Neural progenitor cell (in vitro differentiated cells): Measurements from ENCODE around the gene ZXDC. TPM values are rescaled to one million over a fixed set of nuclear protein-coding genes. Genes with fewer than 3 reads are reported as not detected.

Experiments
- DNase-seq: peaks from one replicate; pipeline ENCODE4 v3.0.0-alpha.2; 2016; ENCODE audit warnings: low spot score
- H2AFZ ChIP-seq: fragments of 200-600 bp; sonication (generic); replicated peaks from 2 replicates; pipeline ENCODE4 v1.6.1; 2016; ENCODE audit warnings: antibody characterized with exemption
- H3F3A ChIP-seq: fragments of 200-600 bp; sonication (generic); 2 replicates; pipeline ENCODE4 v1.6.1; 2016; ENCODE audit warnings: antibody characterized with exemption, low read depth
- H3K27ac ChIP-seq: fragments of 200-600 bp; sonication (generic); 2 replicates; pipeline ENCODE4 v1.5.1; 2016; ENCODE audit warnings: mild to moderate bottlenecking
- H3K27me3 ChIP-seq: fragments of 200-600 bp; sonication (generic); 2 replicates; pipeline ENCODE4 v1.6.1; 2016; ENCODE audit warnings: mild to moderate bottlenecking, moderate library complexity
- H3K36me3 ChIP-seq: fragments of 200-600 bp; sonication (generic); 2 replicates; pipeline ENCODE4 v1.5.1; 2016
- H3K4me1 ChIP-seq: fragments of 200-600 bp; sonication (generic); 2 replicates; pipeline ENCODE4 v1.6.1; 2016; ENCODE audit warnings: mixed run types
- H3K4me2 ChIP-seq: fragments of 200-600 bp; sonication (generic); 2 replicates; pipeline ENCODE4 v1.6.1; 2016
- H3K4me3 ChIP-seq: fragments of 200-600 bp; sonication (generic); 2 replicates; pipeline ENCODE4 v1.5.1; 2016
- H3K79me2 ChIP-seq: fragments of 200-600 bp; sonication (generic); 2 replicates; pipeline ENCODE4 v1.6.1; 2016; ENCODE audit warnings: low read depth
- H3K9ac ChIP-seq: fragments of 200-600 bp; sonication (generic); 2 replicates; pipeline ENCODE4 v1.6.1; 2016
- H3K9me3 ChIP-seq: fragments of 200-600 bp; sonication (generic); 2 replicates; pipeline ENCODE4 v1.5.1; 2016; ENCODE audit warnings: low read depth
- H4K20me1 ChIP-seq: fragments of 200-600 bp; sonication (generic); 2 replicates; pipeline ENCODE4 v1.6.1; 2016; ENCODE audit warnings: low read depth
- H3K27ac Mint-ChIP-seq: 3 replicates; pipeline ENCODE4 v1.8.0; 2021; ENCODE audit warnings: mixed read lengths
- H3K27me3 Mint-ChIP-seq: 2 replicates; pipeline ENCODE4 v1.8.0; 2022; ENCODE audit warnings: low read depth, mild to moderate bottlenecking, inconsistent platforms, moderate library complexity, mixed read lengths; ENCODE audit not compliant: insufficient read depth
- H3K36me3 Mint-ChIP-seq: 3 replicates; pipeline ENCODE4 v1.8.0; 2021; ENCODE audit warnings: mixed read lengths
- H3K4me1 Mint-ChIP-seq: 3 replicates; pipeline ENCODE4 v1.8.0; 2021; ENCODE audit warnings: mixed read lengths
- H3K4me3 Mint-ChIP-seq: 3 replicates; pipeline ENCODE4 v1.8.0; 2021; ENCODE audit warnings: mild to moderate bottlenecking, moderate library complexity, mixed read lengths
- H3K9me3 Mint-ChIP-seq: 3 replicates; pipeline ENCODE4 v1.8.0; 2020; ENCODE audit warnings: mixed read lengths
- CTCF ChIP-seq: fragments of 200-600 bp; sonication (generic); IDR thresholded peaks from 2 replicates; pipeline ENCODE4 v1.5.1; 2017; ENCODE audit warnings: antibody characterized with exemption, mild to moderate bottlenecking
- EZH2 ChIP-seq: fragments of 200-600 bp; sonication (generic); IDR thresholded peaks from 2 replicates; pipeline ENCODE4 v1.6.1; 2017; ENCODE audit warnings: antibody characterized with exemption, mild to moderate bottlenecking, moderate library complexity
- EZH2phosphoT487 ChIP-seq: fragments of 200-600 bp; sonication (generic); IDR thresholded peaks from 2 replicates; pipeline ENCODE4 v1.6.1; 2017; ENCODE audit warnings: antibody characterized with exemption
- total RNA-seq: library from RNA; depleted of rRNA; stranded (reverse); fragments of >200 nt; gene quantifications from 2 replicates; pipeline ENCODE4 v1.2.3, GENCODE V29; 2015; ENCODE audit warnings: low replicate concordance

Gene ZXDC
- total RNA-seq, 1 donor from 2014 or later, result 12.4 TPM

GRCh38 chr3:126446301-126446700 is 29.4 kb downstream of the ZXDC start:
- no peak overlapping the region for H3K4me3 ChIP-seq
- no peak overlapping the region for H3K27ac ChIP-seq
- no peaks in the 10 kb centered on the region for H3K9me3 Mint-ChIP-seq
- H3K36me3 Mint-ChIP-seq, result peaks cover 7% of the 10 kb centered on the region
- H2AFZ ChIP-seq, result no peak overlapping the region
- H3K27me3 Mint-ChIP-seq, result peaks cover 7% of the 10 kb centered on the region
- H4K20me1 ChIP-seq, result peaks cover 3% of the 10 kb centered on the region
- TF ChIP-seq CTCF, result no peak
- TF ChIP-seq EZH2phosphoT487, result no peak
- TF ChIP-seq EZH2, result no peak
- H3K79me2 ChIP-seq, result no peaks in the 10 kb centered on the region
- H3K27ac Mint-ChIP-seq, result no peak overlapping the region
- H3K9me3 ChIP-seq, result no peaks in the 10 kb centered on the region
- H3K4me2 ChIP-seq, result no peak overlapping the region
- no peak overlapping the region for H3K9ac ChIP-seq
- peak; percentile 44 for DNase-seq
- no peaks in the 10 kb centered on the region for H3F3A ChIP-seq
- H3K4me1 Mint-ChIP-seq, result peaks cover 7% of the 10 kb centered on the region
- H3K36me3 ChIP-seq, result no peaks in the 10 kb centered on the region
- peaks cover 10% of the 10 kb centered on the region for H3K4me1 ChIP-seq
- no peaks in the 10 kb centered on the region for H3K27me3 ChIP-seq
- no peak overlapping the region for H3K4me3 Mint-ChIP-seq

GRCh38 chr3:126445506-126445905 is 30.2 kb downstream of the ZXDC start:
- Mint-ChIP-seq H3K27me3 (peaks cover 4% of the 10 kb centered on the region), H3K4me3 (no peak overlapping the region), H3K27ac (peak overlapping the region; percentile 50), H3K36me3 (peaks cover 3% of the 10 kb centered on the region), H3K9me3 (no peaks in the 10 kb centered on the region), H3K4me1 (peaks cover 13% of the 10 kb centered on the region)
- TF ChIP-seq EZH2phosphoT487, result no peak
- no peak for TF ChIP-seq CTCF
- no peak for TF ChIP-seq EZH2
- Histone ChIP-seq H4K20me1 (peaks cover 3% of the 10 kb centered on the region), H3K27me3 (no peaks in the 10 kb centered on the region), H3K79me2 (no peaks in the 10 kb centered on the region), H3K4me3 (no peak overlapping the region), H3K9ac (no peak overlapping the region), H2AFZ (no peak overlapping the region), H3K4me1 (peaks cover 18% of the 10 kb centered on the region), H3K36me3 (no peaks in the 10 kb centered on the region), H3K9me3 (no peaks in the 10 kb centered on the region), H3K27ac (no peak overlapping the region), H3F3A (no peaks in the 10 kb centered on the region), H3K4me2 (no peak overlapping the region)
- DNase-seq, result no peak

GRCh38 chr3:126442856-126443242 is 32.8 kb downstream of the ZXDC start:
- H4K20me1 ChIP-seq, result peaks cover 1% of the 10 kb centered on the region
- H3K9ac ChIP-seq, result no peak overlapping the region
- H3K27ac ChIP-seq, result no peak overlapping the region
- H3K79me2 ChIP-seq, result no peaks in the 10 kb centered on the region
- Mint-ChIP-seq H3K27me3 (peaks cover 7% of the 10 kb centered on the region), H3K36me3 (no peaks in the 10 kb centered on the region), H3K9me3 (no peaks in the 10 kb centered on the region), H3K27ac (peak overlapping the region; percentile 31), H3K4me1 (peaks cover 21% of the 10 kb centered on the region), H3K4me3 (peak overlapping the region; percentile 58)
- H3K4me2 ChIP-seq, result no peak overlapping the region
- no peak for DNase-seq
- no peaks in the 10 kb centered on the region for H3F3A ChIP-seq
- no peak overlapping the region for H2AFZ ChIP-seq
- H3K36me3 ChIP-seq, result no peaks in the 10 kb centered on the region
- no peaks in the 10 kb centered on the region for H3K9me3 ChIP-seq
- peaks cover 25% of the 10 kb centered on the region for H3K4me1 ChIP-seq
- TF ChIP-seq CTCF (no peak), EZH2 (no peak), EZH2phosphoT487 (no peak)
- H3K27me3 ChIP-seq, result no peaks in the 10 kb centered on the region
- no peak overlapping the region for H3K4me3 ChIP-seq
